GM10847 (cell line): Measurements from ENCODE around the gene BTBD7.
A peak's percentile ranks its signal among the peaks of the same experiment; 100 is the strongest.

ENCODE experiments used
- POLR2A ChIP-seq: IDR thresholded peaks from 2 replicates; pipeline ENCODE4 v1.6.1; 2011; ENCODE audit not compliant: insufficient read length; ENCODE audit errors: extremely low read depth

The BTBD7 gene, protein sequence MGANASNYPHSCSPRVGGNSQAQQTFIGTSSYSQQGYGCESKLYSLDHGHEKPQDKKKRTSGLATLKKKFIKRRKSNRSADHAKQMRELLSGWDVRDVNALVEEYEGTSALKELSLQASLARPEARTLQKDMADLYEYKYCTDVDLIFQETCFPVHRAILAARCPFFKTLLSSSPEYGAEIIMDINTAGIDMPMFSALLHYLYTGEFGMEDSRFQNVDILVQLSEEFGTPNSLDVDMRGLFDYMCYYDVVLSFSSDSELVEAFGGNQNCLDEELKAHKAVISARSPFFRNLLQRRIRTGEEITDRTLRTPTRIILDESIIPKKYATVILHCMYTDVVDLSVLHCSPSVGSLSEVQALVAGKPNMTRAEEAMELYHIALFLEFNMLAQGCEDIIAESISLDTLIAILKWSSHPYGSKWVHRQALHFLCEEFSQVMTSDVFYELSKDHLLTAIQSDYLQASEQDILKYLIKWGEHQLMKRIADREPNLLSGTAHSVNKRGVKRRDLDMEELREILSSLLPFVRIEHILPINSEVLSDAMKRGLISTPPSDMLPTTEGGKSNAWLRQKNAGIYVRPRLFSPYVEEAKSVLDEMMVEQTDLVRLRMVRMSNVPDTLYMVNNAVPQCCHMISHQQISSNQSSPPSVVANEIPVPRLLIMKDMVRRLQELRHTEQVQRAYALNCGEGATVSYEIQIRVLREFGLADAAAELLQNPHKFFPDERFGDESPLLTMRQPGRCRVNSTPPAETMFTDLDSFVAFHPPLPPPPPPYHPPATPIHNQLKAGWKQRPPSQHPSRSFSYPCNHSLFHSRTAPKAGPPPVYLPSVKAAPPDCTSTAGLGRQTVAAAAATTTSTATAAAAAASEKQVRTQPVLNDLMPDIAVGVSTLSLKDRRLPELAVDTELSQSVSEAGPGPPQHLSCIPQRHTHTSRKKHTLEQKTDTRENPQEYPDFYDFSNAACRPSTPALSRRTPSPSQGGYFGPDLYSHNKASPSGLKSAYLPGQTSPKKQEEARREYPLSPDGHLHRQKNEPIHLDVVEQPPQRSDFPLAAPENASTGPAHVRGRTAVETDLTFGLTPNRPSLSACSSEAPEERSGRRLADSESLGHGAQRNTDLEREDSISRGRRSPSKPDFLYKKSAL

DNA sequence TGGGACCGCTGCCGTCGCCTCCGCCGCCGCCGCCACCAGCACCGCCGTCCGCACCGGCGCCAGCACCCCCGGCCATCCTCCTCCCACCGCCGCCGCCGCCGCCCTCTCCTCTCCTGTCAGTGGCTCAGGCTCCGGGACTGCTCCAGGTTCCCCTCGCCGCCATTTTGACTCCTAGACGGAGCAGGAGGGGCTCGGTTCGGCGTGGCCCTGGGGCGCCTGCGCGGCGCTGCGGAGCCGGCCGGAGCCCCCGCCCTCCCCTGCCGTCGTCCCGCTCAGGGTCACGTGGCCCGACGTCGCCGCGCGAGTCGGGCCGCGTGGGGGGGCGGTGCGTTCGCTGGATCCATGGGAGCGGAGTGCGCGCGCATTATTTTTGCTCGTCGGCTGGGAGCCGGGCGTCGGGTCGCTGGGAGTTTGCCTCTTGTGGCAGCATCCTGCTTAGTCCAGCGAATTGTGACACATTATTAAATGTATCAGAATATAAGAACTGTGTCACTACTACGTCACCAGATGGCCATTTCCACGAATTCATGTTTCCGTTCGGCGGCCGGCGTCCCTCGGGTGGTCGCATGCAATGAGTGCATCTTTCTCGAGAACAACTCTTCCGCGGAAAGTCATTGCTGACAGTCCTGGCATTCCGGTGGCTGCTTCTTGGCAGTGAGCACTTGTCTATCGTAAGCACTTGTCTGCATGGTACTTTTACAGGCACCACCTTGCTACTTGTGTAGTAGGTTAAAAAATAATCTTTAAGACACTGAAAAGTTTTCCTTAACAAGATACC is at the start of gene BTBD7:
BTBD7 (minus strand) TSS at position 184 of the 778 bp plus-strand sequence. CDS start 36,985 bp downstream, outside the sequence.
- TF ChIP-seq POLR2A: peak; percentile 90

GRCh38 chr14:93381644-93382043 is 48.8 kb upstream of the BTBD7 start:
- TF ChIP-seq POLR2A: no peak

GRCh38 chr14:93379831-93380230 is 47.0 kb upstream of the BTBD7 start:
- no peak for TF ChIP-seq POLR2A

DNA sequence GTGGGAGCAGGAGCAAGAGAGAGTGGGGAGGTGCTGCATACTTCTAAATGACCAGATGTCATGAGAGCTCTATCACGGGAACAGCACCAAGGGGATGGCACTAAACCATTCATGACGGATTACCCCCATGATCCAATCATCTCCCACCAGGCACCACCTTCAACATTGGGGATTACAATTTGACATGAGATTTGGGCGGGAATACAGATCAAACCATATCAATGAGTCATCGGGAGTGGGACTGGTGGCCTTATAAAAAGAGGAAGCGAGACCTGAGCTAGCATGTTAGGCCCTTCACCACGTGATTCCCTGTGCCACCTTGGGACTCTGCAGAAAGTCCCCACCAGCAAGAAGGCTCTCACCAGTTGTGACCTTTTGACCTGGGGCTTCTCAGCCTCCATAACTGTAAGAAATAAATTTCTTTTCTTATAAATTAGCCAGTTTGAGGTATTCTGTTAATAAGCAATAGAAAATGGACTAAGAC is 42.9 kb upstream of the BTBD7 start:
- TF ChIP-seq POLR2A: no peak

GRCh38 chr14:93369713-93370266 is 37.0 kb upstream of the BTBD7 start:
- TF ChIP-seq POLR2A: no peak

GRCh38 chr14:93368996-93369712 is 36.3 kb upstream of the BTBD7 start:
- TF ChIP-seq POLR2A: no peak

- no peak for TF ChIP-seq POLR2A
Measured at GRCh38 chr14:93348292-93348691, 15.5 kb upstream of the BTBD7 start.

GRCh38 chr14:93347850-93348249 is 15.0 kb upstream of the BTBD7 start:
- no peak for TF ChIP-seq POLR2A

DNA sequence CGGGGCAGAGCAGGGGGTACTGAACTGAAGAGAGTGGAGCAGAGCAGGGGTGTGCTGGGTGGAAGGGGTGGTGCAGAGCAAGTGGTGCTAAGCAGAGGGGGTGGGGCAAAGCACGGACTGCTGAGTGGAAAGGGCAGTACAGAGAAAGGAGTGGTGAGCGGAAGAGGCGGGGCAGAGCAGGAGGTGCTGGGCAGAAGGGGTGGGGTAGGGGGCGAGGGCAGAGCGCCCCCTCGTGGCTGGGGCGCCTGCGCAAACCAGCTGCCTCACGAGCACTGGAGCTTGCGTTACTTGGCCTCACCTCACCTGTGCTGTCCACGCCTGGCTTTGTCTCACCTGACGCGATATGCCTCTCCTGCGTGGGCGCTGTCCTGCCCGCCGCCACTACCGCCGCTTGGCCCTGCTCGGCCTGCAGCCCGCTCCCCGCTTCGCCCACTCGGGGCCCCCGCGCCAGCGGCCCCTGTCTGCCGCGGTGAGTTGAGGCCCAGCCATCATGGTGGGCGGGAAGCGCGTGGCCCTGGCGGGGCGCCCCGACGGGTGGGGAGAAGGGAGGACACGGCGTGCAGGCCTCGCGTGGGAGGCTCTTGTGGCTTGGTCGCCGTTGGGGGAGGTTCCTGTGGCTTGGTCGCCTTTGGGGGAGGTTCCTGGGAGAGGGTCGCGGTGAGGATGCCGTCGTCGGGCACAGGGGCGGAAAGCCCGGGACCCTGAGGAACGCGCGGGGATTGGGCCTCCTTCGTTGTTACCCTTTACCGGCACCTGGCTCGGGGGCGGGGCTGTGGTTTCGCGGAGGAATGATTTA is 14.3 kb upstream of the BTBD7 start, which contains the start of gene COX8C:
COX8C (plus strand) TSS at position 257 of the 796 bp plus-strand sequence; CDS start at position 344, 87 bp downstream.
- TF ChIP-seq POLR2A: no peak

GRCh38 chr14:93343797-93344196 is 11.0 kb upstream of the BTBD7 start:
- TF ChIP-seq POLR2A: no peak

DNA sequence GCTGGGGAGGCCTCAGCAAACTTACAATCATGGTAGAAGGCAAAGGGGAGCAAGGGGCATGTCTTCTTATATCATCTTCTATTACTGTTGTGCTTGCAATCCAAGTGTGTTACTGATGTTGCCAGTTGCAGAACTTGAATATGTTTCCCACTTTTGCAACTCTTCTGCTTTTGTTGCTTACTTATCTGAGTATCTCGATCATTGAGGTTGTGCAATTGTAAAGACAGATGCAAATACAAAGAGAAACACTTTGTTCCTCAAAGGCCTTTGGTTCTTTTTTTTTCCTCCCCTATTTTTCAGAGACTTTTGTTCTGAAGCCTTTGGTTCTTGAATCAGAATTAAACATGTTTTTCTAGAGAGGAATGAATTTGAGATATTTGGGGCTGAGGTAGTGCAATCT is 10.4 kb upstream of the BTBD7 start:
- TF ChIP-seq POLR2A: no peak

GRCh38 chr14:93337884-93338283 is 5.0 kb upstream of the BTBD7 start:
- TF ChIP-seq POLR2A: no peak
